Measurements from ENCODE around the gene UNKL.

Gene UNKL

DNA sequence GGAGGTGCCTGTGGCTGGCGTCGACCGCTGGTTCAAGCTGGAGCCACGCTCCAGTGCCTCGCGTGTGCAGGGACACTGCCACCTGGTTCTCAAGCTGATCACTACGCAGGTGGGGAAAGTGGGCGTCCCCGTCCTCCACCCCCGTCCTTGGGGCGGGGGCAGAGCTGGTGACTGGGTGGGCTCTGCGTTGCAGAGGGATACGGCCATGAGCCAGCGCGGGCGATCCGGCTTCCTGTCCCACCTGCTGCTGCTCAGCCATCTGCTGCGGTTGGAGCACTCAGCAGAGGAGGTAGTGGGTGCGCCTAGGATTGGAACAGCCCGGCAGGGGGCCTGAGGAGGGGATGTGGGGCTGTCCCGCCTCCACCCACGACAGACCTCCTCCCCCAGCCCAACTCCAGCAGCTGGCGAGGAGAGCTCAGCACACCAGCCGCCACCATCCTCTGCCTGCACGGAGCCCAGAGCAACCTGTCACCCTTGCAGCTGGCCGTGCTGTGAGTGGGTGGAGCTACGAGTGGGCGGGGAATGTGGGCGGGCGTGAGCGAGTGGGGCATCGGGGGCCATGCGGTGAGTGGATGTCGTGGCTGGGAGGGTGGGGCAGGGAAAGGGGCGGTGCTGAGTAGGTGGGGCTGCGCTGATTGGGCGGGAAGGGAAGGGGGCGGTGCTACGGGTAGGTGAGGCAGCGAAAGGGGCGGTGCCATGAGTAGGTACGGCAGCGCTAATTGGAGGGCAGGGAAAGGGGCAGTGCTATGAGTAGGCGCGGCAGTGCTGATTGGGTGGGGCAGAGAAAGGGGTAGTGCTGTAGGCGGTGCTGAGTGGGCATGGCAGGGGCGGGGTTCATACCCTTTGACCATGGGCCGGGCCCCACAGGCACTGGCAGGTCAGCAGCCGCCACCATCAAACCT is 71.7 kb downstream of the UNKL start:
- in situ Hi-C loops (cut with MboI; ENCODE audit: low sequenced_read_pairs): no loop called here

DNA sequence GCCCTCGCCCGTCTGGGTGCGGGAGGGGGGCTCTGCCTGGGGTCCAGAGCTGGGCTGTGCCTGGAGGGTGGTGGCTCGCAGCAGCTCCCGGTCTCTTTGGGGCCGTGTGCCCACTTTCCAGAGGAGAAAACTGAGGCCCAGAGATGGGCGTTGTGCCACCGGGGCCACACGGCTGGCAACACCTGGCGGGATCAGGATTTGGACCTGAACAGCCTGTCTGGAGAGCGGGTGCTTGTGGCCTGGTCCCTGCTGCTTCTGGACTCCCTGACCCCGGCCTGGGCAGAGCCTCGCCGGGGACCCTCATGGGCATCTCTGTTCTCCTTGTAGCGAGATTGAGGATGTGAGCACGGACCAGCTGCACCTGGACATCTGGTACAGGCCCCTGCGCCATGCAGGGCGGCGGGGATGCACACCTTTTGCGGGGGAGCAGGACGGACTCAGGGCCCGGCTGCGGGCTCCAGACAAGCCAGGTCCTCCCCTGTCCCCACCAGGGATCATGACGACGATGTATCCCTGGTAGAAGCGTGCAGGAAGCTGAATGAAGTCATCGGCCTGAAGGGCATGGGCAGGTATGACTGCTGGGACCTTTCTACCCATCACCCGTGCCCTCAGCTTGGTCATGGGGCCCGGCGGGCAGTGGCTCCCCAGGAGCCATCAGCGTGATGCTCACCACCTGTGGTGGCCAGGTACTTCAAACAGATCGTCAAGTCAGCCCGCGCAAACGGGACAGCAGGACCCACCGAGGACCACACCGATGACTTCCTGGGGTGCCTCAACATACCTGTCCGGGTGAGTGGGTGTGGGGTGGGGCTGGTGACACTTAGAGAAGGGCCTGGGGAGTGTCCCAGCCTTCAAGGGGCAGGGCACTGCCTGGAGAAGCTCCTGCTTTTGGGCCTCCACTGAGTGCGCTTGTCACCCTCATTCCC is 72.7 kb downstream of the UNKL start:
- in situ Hi-C loops (cut with MboI; ENCODE audit: low sequenced_read_pairs): no loop called here

- in situ Hi-C loops (cut with MboI; ENCODE audit: low sequenced_read_pairs): no loop called here
Measured at GRCh38 chr16:1340730-1341494, 73.6 kb downstream of the UNKL start.

GRCh38 chr16:1338855-1339675 is 75.4 kb downstream of the UNKL start:
- in situ Hi-C loops (cut with MboI; ENCODE audit: low sequenced_read_pairs): no loop called here

DNA sequence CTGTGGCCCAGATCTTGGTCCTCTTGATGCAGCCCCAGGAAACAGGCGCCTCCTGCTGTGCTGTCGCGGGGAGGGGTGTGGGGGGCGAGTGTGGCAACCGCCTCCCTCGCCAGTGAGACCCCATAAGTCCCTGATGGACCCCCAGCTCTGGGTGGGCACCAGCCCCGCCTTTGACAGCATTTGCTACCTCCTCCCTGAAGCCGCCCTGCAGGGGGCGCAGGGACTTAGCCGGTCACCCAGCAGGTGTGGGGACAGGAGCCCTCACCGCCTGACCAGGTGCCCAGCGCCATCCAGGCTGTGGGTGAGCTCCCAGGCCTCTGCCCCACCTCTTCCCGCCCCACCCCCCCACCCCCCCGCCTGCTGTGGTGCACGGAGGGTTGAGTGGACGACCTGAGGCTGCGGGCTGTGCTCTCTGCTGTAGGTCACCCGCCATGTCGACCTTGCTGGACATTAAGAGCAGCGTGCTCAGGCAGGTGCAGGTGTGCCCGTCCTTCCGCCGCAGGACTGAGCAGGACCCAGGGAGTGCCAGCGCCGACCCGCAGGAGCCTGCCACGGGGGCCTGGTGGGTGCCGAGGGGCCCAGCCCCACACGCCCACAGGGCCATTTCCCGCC is 76.3 kb downstream of the UNKL start:
- in situ Hi-C loops (cut with MboI; ENCODE audit: low sequenced_read_pairs): no loop called here

GRCh38 chr16:1337486-1337885 is 77.0 kb downstream of the UNKL start:
- in situ Hi-C loops (cut with MboI; ENCODE audit: low sequenced_read_pairs): no loop called here

- in situ Hi-C loops (cut with MboI; ENCODE audit: low sequenced_read_pairs): no loop called here
Measured at GRCh38 chr16:1336619-1337018, 77.9 kb downstream of the UNKL start.

GRCh38 chr16:1335996-1336395 is 78.5 kb downstream of the UNKL start:
- in situ Hi-C loops (cut with MboI; ENCODE audit: low sequenced_read_pairs): no loop called here

- in situ Hi-C loops (cut with MboI; ENCODE audit: low sequenced_read_pairs): no loop called here
Measured at GRCh38 chr16:1335211-1335971, 79.1 kb downstream of the UNKL start.

DNA sequence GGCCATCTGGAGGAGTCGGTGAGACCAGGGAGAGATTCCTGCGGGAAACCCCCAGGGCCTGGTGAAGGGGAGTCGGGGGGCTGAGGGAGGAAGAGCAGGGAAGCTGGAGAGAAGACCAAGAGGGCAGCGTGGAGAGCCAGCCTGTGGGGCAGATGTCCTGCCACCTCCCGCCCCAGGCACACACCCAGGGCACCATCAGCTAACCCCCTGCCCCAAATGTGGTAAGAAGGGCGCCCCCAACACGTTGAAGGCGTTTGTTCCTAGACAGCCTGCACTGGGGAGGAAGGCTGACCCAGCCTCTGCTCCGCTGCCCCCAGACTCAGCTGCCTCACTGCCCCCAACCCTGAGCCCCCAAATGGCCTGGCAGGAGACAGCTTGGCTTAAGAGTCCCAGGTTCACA is 79.8 kb downstream of the UNKL start:
- in situ Hi-C loops (cut with MboI; ENCODE audit: low sequenced_read_pairs): no loop called here

DNA sequence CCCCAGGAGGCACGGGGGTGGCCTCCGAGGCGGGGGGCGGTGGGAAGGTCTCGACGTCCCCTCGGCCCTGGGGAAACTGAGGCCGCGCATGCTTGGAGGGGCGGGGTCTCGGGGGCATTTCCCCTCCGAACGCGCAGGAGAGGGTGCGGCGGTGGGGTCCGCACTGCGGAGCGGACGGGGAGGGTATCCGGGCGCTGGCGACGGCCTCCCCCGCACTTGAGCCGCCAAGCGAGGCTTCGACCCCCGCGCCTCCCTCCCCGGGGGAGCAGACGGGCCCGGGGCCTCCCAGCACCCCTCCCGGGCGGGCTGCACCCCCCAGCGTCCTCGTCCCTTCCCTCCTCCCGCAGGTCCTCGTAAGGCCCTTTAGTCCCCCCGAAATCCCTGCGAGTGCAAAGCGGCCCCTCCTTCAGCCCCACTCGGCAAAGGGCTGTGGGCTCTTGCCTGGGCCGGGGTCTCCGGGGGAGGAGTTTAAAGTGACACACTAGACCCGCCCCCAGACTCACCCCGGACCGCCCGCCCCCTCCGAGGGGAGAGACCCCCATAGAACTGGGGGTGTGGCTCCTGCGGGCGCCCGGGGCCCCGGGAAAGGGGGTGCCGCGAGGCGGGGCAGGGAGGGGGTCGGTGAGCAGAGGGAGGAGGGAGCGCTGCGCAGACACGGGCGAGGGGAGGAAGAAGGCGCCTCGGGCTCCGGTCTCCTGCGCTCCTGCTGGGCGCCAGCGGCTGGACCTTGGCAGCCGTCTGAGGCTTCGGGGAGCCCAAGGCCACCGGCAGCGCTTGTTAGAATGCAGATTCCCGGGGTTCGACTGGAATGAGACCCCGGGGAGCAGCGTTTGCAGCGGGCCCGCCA is 80.4 kb downstream of the UNKL start:
- in situ Hi-C loops (cut with MboI; ENCODE audit: low sequenced_read_pairs): no loop called here

GRCh38 chr16:1333149-1333812 is 81.2 kb downstream of the UNKL start, which contains the start of gene BAIAP3:
BAIAP3 (plus strand) TSS chr16:1333645; CDS start chr16:1338550, 4,905 bp downstream.
- in situ Hi-C loops (cut with MboI; ENCODE audit: low sequenced_read_pairs): no loop called here

DNA sequence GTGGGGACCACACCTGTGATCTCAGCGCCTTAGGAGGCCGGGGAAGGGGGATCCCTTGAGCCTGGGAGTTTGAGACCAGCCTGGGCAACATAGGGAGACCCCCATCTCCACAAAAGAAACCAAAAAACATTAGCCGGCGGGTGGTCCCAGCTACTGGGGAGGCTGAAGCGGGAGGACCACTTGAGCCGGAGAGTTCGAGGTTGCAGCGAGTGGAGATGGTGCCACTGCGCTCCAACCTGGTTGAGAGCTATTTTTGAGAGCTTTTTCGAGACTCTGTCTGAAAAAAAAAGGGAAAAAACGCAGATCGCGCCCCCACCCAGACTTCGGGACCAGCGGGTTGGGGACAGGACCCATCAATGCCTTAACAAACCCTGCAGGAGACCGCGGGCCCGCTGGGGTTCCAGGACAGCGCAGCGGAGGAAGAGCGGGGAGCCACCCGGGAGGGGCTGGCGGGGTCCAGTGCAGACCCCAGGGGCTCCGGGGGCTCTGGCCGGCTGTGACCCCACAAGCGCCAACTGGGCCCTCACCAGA is 81.8 kb downstream of the UNKL start:
- in situ Hi-C loops (cut with MboI; ENCODE audit: low sequenced_read_pairs): no loop called here

DNA sequence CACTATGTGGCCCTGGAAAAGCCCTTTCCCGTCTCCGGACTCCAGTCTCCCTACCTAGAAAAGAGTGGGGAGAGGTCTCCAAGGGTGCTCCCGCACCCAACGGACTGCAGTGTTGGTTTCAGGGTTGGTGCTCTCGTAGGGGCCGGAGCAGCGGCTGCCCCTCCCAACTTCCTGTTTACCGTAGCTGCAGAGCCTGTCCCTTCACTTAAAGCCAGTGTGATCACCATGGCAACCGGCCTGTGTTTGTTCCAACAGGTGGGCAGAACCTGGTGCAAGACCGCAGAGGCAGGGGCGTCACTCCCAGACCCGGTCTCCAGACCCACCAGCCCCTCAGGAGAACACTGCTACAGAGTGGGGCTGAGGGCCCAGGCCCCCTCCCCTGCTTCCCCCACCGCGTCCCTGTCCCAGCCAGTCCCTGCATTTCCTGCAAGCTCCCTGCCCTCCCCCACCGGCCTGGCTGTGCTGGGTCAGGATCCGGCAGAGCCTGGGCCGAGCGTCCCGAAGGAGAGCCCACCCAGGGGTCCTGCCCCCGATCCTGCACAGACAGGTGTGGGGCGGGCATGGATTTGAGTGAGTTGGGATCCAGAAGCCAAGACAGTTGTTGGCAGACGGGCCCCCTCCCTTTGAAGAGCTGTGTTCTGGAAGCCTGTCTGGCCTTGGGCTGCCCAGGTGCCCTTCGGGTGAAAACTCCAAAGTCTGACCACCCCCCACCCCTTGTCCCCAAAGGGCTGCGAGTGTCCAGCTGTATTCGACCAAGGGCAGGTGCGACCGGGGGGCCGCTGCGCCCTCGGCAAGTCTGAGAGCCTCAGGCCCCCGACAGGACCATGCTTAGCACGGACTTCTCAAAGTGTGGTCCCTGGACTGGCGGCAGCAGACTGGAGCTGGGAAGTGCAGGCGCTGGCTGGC is 82.5 kb downstream of the UNKL start:
- in situ Hi-C loops (cut with MboI; ENCODE audit: low sequenced_read_pairs): no loop called here

DNA sequence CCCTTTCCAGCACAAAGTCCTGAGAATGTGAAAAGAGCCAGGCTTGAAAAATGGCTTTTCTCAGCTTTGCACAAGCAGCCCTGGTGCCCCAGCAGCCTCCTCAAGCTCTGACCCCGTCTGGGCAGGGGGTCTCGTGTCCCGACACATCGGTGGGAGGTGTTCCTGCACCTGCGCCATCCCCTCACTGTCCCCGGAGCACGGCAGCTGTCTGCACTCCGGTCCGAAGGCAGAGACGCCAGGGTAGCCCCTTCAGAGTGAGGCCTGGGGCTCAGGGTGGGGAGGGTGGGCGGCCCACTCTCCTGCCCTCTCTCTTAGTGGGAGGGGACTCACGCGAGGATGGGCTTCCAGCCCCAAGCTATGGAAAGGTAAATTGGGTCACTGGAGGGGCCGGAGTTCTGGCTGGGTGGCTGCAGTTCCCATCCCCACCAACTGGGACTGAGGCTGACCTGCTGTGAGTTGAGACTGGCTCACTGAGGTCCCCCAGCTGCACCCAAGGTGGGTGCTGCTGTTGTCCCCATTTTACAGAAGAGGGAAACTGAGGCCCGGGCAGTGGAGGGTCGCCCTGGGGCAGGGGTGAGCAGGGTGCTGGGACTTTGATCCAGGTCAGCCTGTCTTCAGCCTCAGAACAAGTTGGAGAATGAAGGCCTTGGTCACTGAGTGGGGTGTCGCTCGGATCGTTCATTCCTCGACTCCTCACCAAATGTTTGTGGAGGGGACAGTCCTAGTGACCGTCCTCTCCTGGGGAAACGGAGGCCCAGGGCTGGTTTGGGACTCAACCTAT is 83.4 kb downstream of the UNKL start:
- in situ Hi-C loops (cut with MboI; ENCODE audit: low sequenced_read_pairs): no loop called here

Measured in HL-60/S4 treated with retinoic acid at 250 ng/mL for 4 days and 3 days (cell line).